Hepatocyte (in vitro differentiated cells): Measurements from ENCODE around the gene YBEY. TPM values are rescaled to one million over a fixed set of nuclear protein-coding genes. Genes with fewer than 3 reads are reported as not detected.

Experiments used
- DNase-seq: peaks from one replicate; pipeline ENCODE4 v3.0.0-alpha.2; 2016; ENCODE audit warnings: low spot score
- H2AFZ ChIP-seq: fragments of 200-600 bp; sonication (generic); 2 replicates; pipeline ENCODE4 v1.6.0; 2016; ENCODE audit warnings: antibody characterized with exemption, mild to moderate bottlenecking
- H3K27ac ChIP-seq: fragments of 200-600 bp; sonication (generic); 2 replicates; pipeline ENCODE4 v1.5.1; 2016; ENCODE audit warnings: mild to moderate bottlenecking
- H3K27me3 ChIP-seq: fragments of 200-600 bp; sonication (generic); 2 replicates; pipeline ENCODE4 v1.6.1; 2016
- H3K36me3 ChIP-seq: fragments of 200-600 bp; sonication (generic); replicated peaks from 2 replicates; pipeline ENCODE4 v1.5.1; 2016; ENCODE audit warnings: low read depth; ENCODE audit not compliant: insufficient read depth
- H3K4me1 ChIP-seq: fragments of 200-600 bp; sonication (generic); 2 replicates; pipeline ENCODE4 v1.5.1; 2016; ENCODE audit warnings: mild to moderate bottlenecking, moderate library complexity; ENCODE audit not compliant: insufficient read depth
- H3K4me2 ChIP-seq: fragments of 200-600 bp; sonication (generic); 2 replicates; pipeline ENCODE4 v1.6.0; 2016
- H3K4me3 ChIP-seq: fragments of 200-600 bp; sonication (generic); 2 replicates; pipeline ENCODE4 v1.5.1; 2016; ENCODE audit warnings: mild to moderate bottlenecking
- H3K79me2 ChIP-seq: fragments of 200-600 bp; sonication (generic); 2 replicates; pipeline ENCODE4 v1.6.0; 2017; ENCODE audit warnings: mild to moderate bottlenecking
- H3K9me2 ChIP-seq: fragments of 200-600 bp; sonication (generic); replicated peaks from 2 replicates; pipeline ENCODE4 v1.6.0; 2017; ENCODE audit warnings: mild to moderate bottlenecking; ENCODE audit not compliant: insufficient read depth
- H3K9me3 ChIP-seq: fragments of 200-600 bp; sonication (generic); 2 replicates; pipeline ENCODE4 v1.5.1; 2016; ENCODE audit warnings: low read depth, mild to moderate bottlenecking
- H4K20me1 ChIP-seq: fragments of 200-600 bp; sonication (generic); 2 replicates; pipeline ENCODE4 v1.6.0; 2016; ENCODE audit warnings: mild to moderate bottlenecking; ENCODE audit not compliant: insufficient read depth, poor library complexity, severe bottlenecking
- EZH2 ChIP-seq: fragments of 200-600 bp; sonication (generic); IDR thresholded peaks from 2 replicates; pipeline ENCODE4 v1.6.1; 2016; ENCODE audit warnings: antibody characterized with exemption, mild to moderate bottlenecking, borderline replicate concordance
- EZH2phosphoT487 ChIP-seq: fragments of 200-600 bp; sonication (generic); IDR thresholded peaks from one replicate; pipeline ENCODE4 v1.6.1; 2018; ENCODE audit warnings: antibody characterized with exemption, mild to moderate bottlenecking, low read depth, moderate library complexity; ENCODE audit not compliant: unreplicated experiment, severe bottlenecking
- WGBS: methylation state at CpG from one replicate; pipeline ENCODE4 v1.1.6; 2016; ENCODE audit warnings: low lambda C conversion rate; ENCODE audit errors: missing lambda C conversion rate; 5-methylcytosine and 5-hydroxymethylcytosine counted together
- polyA plus RNA-seq: library from polyadenylated mRNA; unstranded; fragments of >200 nt; fragmentation: Nextera tagmentation; extraction: Ambion mirVana; gene quantifications from 2 replicates; pipeline ENCODE4 v1.2.1, GENCODE V29; 2016
- total RNA-seq: library from RNA; depleted of rRNA; stranded (reverse); fragments of >200 nt; gene quantifications from 2 replicates; pipeline ENCODE4 v1.2.3, GENCODE V29; 2014
- TF ChIP-seq, protein P1 (sequence below): fragments of 200-600 bp; sonication (generic); IDR thresholded peaks from 2 replicates; pipeline ENCODE4 v1.5.1; 2016; ENCODE audit warnings: antibody characterized with exemption, mild to moderate bottlenecking; ENCODE audit not compliant: poor library complexity

Gene YBEY
- total and polyA plus RNA-seq, 2 experiments from 2014 or later = 13.9 to 25.4 TPM

DNA sequence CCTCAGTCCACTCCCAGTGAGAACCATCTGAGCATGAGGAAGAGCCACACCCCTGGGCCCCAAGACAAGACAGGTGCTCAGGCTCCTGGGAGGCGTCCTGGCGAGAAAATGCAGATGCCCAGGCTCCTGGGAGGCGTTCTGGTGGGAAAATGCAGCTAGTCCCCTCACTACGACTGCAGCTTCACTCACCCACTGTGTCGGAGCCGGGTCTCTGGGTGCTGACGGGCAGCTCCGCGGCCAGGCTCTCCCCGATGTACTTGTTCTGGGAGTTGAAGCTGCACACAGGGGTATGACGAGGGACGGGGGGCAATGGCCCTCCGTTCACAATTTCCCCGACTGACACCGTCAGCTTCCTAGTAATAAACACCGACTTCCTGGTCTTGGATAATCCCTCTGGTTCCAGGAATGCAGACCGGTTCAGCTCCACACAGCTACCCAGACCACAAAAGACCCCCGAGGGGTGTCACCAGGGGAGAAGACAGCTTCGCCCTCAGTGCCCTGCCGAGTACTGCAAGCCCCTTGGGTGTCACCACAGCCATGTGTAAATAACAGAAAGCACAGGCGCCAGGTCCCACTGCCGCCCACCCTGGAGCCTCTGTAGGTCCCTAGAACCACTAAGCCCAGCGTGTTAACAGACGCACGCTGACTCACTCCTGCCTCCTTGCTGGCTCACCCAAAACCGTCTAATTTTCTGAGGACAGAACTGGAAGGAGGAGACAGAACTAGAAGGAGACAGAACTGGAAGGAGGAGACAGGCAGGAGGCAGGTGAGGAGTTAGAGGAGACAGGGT, 20.2 kb upstream of the YBEY start:
- 86% methylated on average over 26 of the region's 26 CpGs for WGBS
- DNase-seq = no peak
- no peak overlapping the region for H3K4me2 ChIP-seq
- no peaks in the 10 kb centered on the region for H4K20me1 ChIP-seq
- no peaks in the 10 kb centered on the region for H3K4me1 ChIP-seq
- no peaks in the 10 kb centered on the region for H3K36me3 ChIP-seq
- no peaks in the 10 kb centered on the region for H3K27me3 ChIP-seq
- no peaks in the 10 kb centered on the region for H3K9me3 ChIP-seq
- no peak overlapping the region for H2AFZ ChIP-seq
- H3K9me2 ChIP-seq = no peaks in the 10 kb centered on the region
- H3K4me3 ChIP-seq = no peak overlapping the region
- no peaks in the 10 kb centered on the region for H3K79me2 ChIP-seq
- no peak overlapping the region for H3K27ac ChIP-seq
- TF ChIP-seq EZH2 = no peak
- TF ChIP-seq, protein P1, sequence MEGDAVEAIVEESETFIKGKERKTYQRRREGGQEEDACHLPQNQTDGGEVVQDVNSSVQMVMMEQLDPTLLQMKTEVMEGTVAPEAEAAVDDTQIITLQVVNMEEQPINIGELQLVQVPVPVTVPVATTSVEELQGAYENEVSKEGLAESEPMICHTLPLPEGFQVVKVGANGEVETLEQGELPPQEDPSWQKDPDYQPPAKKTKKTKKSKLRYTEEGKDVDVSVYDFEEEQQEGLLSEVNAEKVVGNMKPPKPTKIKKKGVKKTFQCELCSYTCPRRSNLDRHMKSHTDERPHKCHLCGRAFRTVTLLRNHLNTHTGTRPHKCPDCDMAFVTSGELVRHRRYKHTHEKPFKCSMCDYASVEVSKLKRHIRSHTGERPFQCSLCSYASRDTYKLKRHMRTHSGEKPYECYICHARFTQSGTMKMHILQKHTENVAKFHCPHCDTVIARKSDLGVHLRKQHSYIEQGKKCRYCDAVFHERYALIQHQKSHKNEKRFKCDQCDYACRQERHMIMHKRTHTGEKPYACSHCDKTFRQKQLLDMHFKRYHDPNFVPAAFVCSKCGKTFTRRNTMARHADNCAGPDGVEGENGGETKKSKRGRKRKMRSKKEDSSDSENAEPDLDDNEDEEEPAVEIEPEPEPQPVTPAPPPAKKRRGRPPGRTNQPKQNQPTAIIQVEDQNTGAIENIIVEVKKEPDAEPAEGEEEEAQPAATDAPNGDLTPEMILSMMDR = no peak
- TF ChIP-seq EZH2phosphoT487 = no peak

DNA sequence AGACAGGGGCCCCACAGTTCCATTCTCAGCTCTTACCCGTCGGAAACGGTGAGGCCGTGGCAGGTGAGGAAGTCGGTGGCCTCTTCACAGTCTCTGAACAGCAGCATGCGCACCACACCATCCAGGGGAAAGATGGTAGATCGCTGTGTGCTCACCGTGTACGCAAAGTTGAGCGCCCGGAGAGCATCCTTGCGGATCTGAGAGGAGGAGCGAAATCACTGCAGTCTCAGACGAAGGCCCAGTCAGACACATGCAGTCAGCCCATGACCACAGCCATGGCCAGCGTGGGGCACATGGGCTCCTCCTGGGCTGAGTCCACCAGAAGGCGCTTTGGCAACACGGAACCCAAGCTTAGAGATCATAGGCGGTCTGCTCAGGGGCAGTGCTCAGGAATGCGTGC, 19.2 kb upstream of the YBEY start:
- H3K27me3 ChIP-seq = no peaks in the 10 kb centered on the region
- no peak overlapping the region for H3K4me2 ChIP-seq
- WGBS = 93% methylated on average over 19 of the region's 19 CpGs
- H3K4me1 ChIP-seq = no peaks in the 10 kb centered on the region
- H3K4me3 ChIP-seq = no peak overlapping the region
- no peak overlapping the region for H2AFZ ChIP-seq
- H3K9me3 ChIP-seq = no peaks in the 10 kb centered on the region
- TF ChIP-seq, protein P1 = no peak
- TF ChIP-seq EZH2phosphoT487 = no peak
- TF ChIP-seq EZH2 = no peak
- no peaks in the 10 kb centered on the region for H3K36me3 ChIP-seq
- H3K27ac ChIP-seq = no peak overlapping the region
- no peaks in the 10 kb centered on the region for H3K79me2 ChIP-seq
- H3K9me2 ChIP-seq = no peaks in the 10 kb centered on the region
- no peak for DNase-seq
- no peaks in the 10 kb centered on the region for H4K20me1 ChIP-seq

DNA sequence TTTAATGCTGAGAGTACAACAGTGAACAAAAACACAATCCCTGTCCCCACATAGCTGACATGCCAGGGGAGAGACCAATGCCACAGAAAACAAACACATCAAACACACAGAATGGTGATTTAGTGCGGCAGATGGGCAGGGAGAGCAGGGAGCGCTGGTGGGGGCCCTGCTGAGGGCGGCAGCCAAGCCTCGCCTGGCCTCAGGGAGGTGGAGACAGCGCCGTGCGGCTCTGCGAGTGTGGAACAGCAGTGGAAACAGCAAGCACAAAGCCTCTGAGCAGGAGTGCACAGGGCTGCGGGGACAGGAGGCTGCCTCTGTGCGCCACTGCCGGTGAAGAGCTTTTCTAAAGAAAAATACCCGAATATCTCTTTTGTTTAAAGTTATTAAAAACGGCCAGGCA, 17.8 kb upstream of the YBEY start:
- H3K9me3 ChIP-seq = no peaks in the 10 kb centered on the region
- H3K79me2 ChIP-seq = no peaks in the 10 kb centered on the region
- H3K36me3 ChIP-seq = no peaks in the 10 kb centered on the region
- H2AFZ ChIP-seq = no peak overlapping the region
- H4K20me1 ChIP-seq = no peaks in the 10 kb centered on the region
- H3K4me3 ChIP-seq = no peak overlapping the region
- no peaks in the 10 kb centered on the region for H3K27me3 ChIP-seq
- no peaks in the 10 kb centered on the region for H3K9me2 ChIP-seq
- H3K27ac ChIP-seq = no peak overlapping the region
- no peak for DNase-seq
- H3K4me2 ChIP-seq = no peak overlapping the region
- H3K4me1 ChIP-seq = no peaks in the 10 kb centered on the region
- 95% methylated on average over 13 of the region's 13 CpGs for WGBS
- TF ChIP-seq EZH2phosphoT487 (no peak), EZH2 (no peak)
- TF ChIP-seq, protein P1 = no peak
